Stimulated activated CD4-positive, alpha-beta T cell treated with anti-CD3 and anti-CD28 coated beads, Interleukin-4, amount 100 ng/mL, for 1 hour (primary cell): Measurements from ENCODE around the gene CX3CR1.

Experiments
- DNase-seq: peaks from one replicate; pipeline ENCODE4 v3.0.0-alpha.2; 2020

The CX3CR1 gene

GRCh38 chr3:39219702-39220101 is 60.1 kb downstream of the CX3CR1 start:
- DNase-seq: no peak

- no peak for DNase-seq
These were observed 63.6 kb downstream of the CX3CR1 start for GRCh38 chr3:39216176-39216790.

GRCh38 chr3:39213613-39214012 is 66.2 kb downstream of the CX3CR1 start:
- DNase-seq: no peak
